ENCODE measurements around the gene RAB3IL1.
"Not testable (repeated sequence)": the region's sequence is repeated elsewhere in the genome, so short reads cannot be mapped to it uniquely, and the experiment has no call there.

RAB3IL1 gene

GRCh38 chr11:61883947-61884346, 33.4 kb downstream of the RAB3IL1 start:
- DNase-seq, result no peak

GRCh38 chr11:61883327-61883726, 34.0 kb downstream of the RAB3IL1 start:
- no peak for DNase-seq

GRCh38 chr11:61882879-61883278, 34.5 kb downstream of the RAB3IL1 start:
- no peak for DNase-seq

- not testable (repeated sequence) for DNase-seq
Observed at GRCh38 chr11:61882267-61882666, 35.1 kb downstream of the RAB3IL1 start.

- DNase-seq, result no peak
Observed at GRCh38 chr11:61881397-61881796, 36.0 kb downstream of the RAB3IL1 start.

GRCh38 chr11:61880454-61880853, 36.9 kb downstream of the RAB3IL1 start:
- peak in 1 of 2 donors; percentile 28 for DNase-seq

GRCh38 chr11:61880031-61880430, 37.3 kb downstream of the RAB3IL1 start:
- DNase-seq, result no peak

- no peak for DNase-seq
Observed at GRCh38 chr11:61879152-61879551, 38.2 kb downstream of the RAB3IL1 start.

- DNase-seq, result no peak
Observed at GRCh38 chr11:61875698-61876097, 41.7 kb downstream of the RAB3IL1 start.

- DNase-seq, result no peak
Observed at GRCh38 chr11:61874853-61875252, 42.5 kb downstream of the RAB3IL1 start.

- DNase-seq, result no peak
Observed at GRCh38 chr11:61874377-61874809, 43.0 kb downstream of the RAB3IL1 start.

- DNase-seq, result no peak
Observed at GRCh38 chr11:61873588-61874376, 43.6 kb downstream of the RAB3IL1 start.

GRCh38 chr11:61872935-61873565, 44.3 kb downstream of the RAB3IL1 start:
- DNase-seq, result no peak

GRCh38 chr11:61871158-61871597, 46.2 kb downstream of the RAB3IL1 start:
- peak; percentile 55 to 67 for DNase-seq

- no peak for DNase-seq
Observed at GRCh38 chr11:61870541-61871031, 46.8 kb downstream of the RAB3IL1 start.

- no peak for DNase-seq
Observed at GRCh38 chr11:61869708-61870451, 47.5 kb downstream of the RAB3IL1 start.

GRCh38 chr11:61869429-61869707, 48.0 kb downstream of the RAB3IL1 start:
- DNase-seq, result no peak

GRCh38 chr11:61868571-61869428, 48.6 kb downstream of the RAB3IL1 start:
- no peak for DNase-seq

GRCh38 chr11:61866958-61867343, 50.4 kb downstream of the RAB3IL1 start:
- no peak for DNase-seq

- no peak for DNase-seq
Observed at GRCh38 chr11:61866231-61866957, 51.0 kb downstream of the RAB3IL1 start.

- DNase-seq, result no peak
Observed at GRCh38 chr11:61864814-61865775, 52.3 kb downstream of the RAB3IL1 start.

All from CD4-positive, alpha-beta T cell treated with Interleukin-4 for 1 hour (primary cell).